Measurements from ENCODE around the gene SLC26A1.

Gene SLC26A1

DNA sequence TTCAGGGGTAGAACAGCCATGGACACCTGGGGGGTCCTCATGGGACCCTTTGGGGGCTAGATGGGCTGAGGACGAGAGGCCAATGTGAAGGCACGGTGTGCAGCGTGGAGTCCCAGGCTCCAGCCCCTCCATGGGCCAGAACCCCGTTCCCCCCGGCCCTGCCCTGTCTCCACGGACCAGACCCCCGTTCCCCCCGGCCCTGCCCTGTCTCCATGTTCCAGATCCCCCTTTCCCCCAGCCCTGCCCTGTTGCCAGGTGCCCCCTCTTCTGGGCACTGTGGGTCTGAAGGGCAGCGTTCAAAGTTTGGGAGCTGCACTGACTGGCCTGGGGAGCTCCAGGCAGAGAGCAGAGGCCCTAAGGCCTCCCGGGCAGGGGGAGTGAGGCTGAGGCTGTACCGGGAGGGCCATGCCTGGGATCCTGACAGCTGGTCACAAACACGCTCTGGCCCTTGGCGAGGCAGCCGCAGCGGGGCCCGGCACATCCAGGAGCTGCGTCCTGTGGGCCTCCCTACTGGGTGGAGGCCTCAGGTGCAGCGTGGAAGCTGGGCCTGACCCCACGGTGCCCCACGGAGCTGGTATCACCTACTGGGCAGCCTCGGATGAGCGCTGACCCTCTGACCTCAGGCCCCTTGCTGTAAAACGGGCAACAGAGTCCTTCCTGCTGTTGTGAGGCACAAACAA, 28.7 kb downstream of the SLC26A1 start:
- DNase-seq: no peak

DNA sequence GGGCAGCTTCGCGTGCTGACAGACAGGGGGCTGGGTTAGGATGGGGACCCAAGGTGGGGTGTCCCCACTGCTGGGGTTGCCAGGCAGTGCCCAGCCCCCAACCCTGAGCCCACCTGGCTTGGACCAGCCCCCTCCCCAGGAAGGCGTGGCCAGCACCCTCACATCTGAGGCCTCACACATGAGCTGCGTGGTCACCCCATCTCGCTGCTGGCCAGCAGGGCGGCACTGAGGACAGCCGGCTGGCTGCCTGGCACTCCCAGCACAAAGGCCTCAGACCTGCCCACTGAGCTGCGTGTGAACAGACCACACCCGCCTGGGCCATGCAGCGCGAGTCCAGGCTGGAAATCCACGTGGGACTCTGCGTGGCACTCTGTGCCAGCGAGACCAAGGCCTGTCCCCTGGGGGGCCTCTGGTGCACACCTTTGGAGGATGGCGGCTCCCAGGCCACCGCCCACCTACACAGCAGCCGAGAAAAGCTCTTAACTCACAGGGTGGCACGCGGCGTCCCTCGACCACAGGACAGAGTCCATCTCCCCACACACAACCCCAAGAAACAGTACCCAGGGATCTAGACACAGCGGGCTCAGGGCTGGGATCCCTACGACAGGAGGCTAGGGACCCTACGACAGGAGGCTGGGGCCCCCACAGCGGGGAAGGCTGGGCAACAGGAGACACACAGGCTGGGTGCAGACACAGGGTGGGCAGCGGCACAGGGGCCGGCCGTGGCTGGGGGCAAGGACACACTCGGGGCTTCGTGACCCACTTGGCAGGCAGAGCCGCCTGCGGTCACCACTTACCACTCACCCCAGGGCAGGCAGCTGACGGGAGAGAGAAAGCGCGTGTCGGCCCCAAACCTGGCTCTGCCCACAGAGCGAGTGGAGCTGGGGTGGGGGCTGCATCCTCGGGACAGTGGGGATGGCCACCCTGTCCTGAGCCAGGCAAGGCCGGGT, 29.7 kb downstream of the SLC26A1 start:
- DNase-seq: no peak

DNA sequence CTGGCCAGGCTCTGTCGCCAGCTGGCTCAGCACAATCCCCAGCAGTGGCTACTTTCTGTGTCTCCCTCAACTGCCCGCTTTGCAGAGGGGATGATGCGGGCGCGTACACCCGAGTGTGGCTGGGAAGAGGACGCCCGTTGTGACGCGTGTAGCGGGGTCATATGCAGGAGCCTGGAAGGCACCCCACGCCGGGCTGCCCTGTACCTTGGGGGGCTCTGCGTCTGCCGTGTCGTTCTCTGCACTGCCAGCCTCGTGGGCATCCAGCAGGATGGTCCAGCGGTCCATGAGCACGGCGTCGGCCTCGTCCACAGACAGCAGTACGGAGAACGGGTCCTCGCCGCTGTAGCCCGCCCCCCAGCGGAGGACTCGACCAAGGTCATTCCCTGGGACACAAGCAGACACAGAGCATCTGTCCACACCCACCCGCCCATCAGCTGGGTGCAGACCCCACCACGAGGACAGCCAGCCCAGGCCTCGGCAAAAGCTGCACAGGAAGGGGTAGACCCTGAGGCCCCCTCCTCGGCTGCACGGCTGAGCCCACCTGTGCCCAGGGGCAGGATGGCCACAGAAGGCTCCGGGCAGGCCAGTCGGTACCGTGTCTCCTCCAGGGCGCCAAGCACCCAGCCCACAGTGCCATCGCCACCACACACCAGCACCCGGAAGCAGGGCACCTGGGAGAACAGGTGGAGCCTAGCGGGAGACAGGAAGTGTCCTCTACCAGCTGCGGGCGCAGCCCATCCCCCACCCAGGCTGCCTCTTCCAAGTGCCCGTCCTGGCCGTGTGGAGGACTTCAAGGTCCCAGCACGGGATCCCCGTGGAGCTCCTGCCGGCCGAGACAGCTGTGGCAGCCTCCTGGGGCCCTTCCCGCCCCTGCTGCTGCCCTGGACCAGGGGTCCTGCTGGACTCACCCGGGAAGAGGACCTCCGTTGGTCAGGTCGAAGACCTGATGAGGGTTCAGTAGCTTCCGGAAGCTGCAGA, 30.7 kb downstream of the SLC26A1 start:
- no peak for DNase-seq

DNA sequence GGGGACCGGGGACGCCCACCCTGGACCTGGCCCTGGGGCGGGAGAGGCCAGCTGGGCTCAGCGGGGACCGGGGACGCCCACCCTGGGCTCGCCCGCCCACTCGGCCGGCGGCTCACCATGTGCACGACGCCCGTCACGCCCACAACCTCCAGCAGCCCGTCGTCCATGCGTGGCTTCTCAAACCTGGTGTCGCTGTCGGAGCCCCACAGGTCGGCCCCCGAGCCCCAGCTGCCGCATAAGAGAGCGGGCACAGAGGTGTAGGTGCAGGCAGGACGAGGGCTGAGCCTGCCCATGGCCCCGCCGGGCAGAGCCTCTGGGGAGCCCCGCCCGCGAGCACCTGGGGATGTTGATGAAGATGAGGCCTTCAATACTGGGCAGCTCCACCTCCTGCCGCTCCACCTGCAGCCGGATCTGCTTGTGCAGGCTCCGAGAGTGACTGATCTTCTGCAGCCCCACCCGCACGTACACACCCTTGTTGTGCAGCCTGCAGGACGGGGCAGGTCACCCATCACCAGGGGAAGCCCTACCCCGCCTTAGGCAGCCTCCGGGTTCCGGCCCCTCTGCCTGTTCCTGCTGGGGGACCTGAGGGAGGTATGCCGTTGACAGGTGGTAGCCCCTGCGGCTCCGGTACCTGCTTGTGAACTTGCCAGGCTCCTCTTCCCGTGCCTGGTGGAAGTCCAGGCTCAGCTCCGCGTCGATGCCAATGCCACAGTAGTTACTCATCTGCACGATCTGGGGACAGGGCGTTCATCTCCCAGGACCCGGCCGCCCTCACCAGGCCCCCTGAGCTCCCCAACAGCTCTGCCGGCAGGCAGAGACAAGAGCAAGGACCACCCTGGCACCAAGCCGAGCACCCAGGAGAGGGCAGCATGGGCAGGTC, 31.6 kb downstream of the SLC26A1 start:
- no peak for DNase-seq

DNA sequence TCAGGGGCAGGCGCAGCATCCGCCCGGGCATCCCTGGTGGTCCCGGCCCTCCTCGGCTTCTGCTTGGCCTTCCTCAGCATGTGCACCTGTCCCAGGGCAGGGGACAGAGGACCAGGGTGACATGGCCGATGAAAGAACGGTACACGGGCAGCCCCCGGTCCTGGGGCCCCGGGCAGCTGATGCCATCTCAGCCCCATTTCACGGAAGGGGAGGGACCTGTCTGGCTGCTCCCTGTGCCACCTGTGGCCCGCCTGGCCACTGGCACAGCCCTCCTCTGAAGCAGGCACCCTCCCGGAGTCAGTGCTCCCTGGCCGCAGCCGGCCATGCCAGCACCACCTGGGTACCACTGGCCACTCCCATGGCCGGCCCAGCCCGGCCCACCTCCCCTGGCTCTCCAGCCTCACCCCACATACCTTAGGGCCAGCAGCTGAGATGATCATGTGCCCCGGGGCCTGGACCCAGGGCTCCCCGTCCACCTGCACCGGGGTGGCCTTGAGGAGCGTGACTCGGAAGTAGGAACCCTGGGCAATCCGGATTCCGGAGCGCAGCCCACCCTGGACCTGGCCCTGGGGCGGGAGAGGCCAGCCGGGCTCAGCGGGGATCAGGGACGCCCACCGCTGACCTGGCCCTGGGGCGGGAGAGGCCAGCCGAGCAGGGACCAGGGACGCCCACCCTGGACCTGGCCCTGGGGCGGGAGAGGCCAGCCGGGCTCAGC, 32.4 kb downstream of the SLC26A1 start:
- no peak for DNase-seq

DNA sequence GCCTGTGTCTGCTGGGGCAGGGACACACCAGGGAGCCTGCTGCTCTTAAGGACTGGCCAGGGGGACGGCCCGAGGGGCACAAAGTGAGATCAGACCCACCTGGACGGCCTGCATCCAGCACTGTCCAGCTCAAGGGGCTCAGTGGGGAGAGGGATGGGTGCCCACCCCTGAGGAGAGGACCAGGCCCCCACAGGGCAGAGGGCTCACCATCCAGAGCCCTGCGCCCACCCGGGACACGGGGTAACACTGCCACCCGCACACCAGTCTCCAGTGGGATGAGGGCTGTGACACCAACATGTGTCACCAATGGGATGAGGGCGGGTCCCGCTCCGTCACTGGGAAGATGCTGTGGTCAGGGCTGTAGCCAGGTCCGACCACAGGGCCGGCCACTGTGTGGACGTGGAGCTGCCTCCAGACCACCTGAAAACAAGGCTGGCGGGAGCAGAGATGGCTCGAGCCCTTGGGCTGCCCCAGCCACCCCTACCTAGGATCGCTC, 33.0 kb downstream of the SLC26A1 start:
- no peak for DNase-seq

DNA sequence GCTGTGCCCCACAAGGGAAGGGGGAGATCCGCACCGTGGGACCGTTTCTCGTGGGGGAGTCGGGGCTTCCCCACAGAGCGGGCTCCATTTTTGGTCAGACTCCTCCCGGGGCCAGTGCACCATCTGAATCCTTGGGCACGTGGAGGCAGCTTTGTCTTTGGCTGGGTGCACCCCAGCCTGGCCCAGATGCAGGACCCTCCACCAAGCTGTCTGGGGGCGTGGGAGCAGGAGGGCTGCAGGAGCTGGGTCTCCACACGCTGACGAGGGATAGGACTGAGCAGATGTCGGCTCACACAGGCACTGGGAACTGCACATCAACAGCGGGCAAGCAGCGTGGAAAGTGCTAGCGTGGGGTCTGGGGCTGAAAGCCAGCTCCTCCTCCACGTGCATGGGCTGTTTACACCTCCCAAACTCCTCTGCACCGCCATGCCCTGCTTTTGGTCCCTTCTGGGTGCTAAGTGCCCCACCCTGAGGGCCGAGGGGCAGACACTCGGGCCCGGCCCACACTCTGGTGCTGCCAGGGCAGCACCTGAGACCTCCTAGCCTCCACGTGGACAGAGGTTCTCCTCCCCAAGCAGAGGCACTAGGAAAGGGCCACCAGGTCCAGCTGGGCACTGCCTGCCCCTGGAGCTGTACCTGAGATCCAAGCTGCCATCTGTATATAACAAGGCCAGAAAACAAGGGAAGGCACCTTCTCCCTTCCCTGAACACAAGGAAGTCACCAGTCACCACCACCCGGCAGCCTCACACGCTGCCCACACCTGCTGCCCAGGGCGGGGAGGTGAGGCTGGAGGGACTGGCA, 33.7 kb downstream of the SLC26A1 start:
- no peak for DNase-seq

DNA sequence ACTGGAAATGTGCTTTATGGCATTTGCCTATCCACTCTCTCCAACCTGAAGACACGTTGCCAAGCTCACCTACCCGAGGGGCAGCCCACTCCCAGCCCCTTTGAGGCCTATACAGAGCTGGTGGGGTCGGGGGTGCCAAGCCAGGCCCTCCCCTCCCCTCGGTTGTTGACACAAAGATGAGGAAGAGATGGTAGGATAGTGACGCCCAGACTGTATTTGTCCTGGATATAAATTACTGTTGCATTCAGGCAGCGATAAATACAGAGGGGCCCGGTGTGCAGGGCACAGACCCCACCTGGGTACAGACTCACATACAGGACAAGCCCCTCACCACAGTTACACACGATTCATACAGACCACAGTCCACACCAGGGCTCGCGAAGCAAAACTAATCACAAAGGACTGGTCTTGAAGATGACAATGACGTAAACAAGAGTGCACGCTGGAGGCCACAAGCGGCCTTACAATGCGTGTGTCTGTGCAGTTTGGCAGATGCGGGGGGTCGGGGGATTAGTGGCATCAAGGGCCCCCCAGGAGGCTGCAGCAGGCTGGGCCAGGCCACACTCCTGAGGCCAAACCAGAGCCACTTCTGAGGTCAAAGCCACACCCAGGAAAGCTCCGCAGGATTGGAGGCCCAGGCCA, 34.4 kb downstream of the SLC26A1 start:
- DNase-seq: no peak

DNA sequence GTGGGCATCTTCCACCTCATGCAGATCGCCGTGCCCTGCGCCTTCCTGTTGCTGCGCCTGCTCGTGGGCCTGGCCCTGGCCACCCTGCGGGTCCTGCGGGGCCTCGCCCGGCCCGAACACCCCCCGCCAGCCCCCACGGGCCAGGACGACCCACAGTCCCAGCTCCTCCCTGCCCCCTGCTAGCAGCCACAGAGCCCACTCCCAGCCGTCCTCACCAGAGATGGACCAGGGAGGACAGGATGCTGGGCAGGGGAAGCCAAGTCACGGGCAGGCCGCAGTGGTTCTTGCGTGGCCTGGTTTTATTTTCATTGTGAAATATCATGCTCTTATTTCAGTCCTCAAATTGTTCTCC, 34.9 kb downstream of the SLC26A1 start:
- DNase-seq: no peak

DNA sequence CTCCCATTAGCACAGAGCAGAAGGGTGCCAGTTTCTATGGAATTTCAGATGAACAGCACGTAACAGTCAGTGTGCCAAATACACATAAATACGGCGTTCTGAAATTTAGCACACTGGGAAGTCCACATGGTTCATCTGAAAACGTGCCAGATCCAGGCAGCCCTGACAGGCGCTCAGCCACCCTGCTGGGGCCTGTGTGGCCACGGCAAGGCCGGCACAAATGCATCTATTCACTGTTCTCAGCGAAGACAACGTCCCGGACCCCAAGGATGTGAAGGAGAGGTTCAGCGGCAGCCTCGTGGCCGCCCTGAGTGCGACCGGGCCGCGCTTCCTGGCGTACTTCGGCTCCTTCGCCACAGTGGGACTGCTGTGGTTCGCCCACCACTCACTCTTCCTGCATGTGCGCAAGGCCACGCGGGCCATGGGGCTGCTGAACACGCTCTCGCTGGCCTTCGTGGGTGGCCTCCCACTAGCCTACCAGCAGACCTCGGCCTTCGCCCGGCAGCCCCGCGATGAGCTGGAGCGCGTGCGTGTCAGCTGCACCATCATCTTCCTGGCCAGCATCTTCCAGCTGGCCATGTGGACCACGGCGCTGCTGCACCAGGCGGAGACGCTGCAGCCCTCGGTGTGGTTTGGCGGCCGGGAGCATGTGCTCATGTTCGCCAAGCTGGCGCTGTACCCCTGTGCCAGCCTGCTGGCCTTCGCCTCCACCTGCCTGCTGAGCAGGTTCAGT, 35.5 kb downstream of the SLC26A1 start:
- no peak for DNase-seq

DNA sequence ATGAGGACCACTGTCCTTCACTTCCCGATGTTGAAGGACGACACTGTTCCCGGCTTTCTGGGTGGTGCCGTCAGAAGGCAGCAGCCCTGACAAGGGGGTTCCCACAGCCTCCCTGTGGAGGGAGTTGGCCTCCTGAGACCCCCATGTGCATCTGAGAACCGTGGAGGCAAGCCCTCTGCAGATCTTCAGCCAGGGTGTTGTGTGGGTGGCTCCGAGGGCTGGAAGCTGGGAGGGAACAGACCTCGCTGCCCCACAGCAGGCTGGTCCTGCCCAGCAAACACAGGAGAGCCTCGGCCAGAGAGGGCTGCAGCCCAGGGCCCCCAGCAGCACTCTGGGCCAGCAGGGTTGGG, 36.0 kb downstream of the SLC26A1 start:
- no peak for DNase-seq

DNA sequence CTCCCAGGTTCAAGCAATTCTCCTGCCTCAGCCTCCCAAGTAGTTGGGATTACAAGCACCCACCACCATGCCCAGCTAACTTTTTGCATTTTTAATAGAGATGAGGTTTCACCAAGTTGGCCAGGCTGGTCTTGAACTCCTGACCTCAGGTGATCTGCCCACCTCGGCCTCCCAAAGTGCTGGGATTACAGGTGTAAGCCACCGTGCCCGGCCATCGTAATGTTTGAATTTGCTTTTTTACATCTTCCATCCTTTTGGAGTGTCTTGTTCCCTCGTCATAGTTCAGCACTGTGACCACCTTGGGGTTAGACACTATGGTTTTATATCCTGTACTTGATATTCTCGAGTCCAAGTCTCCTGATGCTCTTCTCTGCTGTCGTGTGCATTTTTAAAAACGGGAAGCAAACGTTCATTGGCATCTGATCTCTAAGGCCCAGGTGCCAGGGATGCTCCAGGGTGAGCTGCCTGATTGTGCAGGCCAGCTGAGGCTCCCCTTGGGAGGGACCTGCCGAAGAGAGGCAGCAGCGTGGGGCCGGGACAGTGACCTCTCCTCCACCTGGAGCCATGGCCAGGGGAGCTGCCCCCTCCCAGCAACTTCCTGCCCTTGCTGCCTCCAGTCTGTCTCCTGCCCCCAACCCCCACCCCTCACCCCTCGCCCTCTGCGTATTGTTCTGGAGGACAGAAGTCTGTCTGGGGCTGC, 36.5 kb downstream of the SLC26A1 start:
- DNase-seq: no peak

DNA sequence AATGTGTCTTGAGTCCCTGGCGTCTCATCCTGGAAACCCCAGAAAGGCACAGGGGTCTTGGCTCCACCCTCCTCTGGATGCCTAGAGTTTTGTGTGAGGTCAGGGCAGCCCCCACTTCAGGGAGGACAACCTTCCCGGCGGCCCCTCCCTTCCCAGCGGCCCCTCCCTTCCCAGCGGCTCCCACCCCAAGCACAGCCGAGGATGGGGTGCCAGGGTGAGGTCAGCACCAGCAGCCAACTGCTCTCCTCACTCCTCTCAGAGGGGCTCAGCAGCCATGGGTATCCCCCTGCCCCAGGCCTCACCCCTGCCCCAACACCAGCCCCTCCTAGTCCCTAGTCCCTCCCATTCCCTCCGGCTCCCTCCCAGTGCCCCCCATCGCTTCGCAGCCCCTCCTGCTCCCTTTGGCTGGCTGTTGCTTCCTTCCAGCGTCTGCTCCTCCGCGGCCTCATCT, 37.2 kb downstream of the SLC26A1 start:
- DNase-seq: no peak

DNA sequence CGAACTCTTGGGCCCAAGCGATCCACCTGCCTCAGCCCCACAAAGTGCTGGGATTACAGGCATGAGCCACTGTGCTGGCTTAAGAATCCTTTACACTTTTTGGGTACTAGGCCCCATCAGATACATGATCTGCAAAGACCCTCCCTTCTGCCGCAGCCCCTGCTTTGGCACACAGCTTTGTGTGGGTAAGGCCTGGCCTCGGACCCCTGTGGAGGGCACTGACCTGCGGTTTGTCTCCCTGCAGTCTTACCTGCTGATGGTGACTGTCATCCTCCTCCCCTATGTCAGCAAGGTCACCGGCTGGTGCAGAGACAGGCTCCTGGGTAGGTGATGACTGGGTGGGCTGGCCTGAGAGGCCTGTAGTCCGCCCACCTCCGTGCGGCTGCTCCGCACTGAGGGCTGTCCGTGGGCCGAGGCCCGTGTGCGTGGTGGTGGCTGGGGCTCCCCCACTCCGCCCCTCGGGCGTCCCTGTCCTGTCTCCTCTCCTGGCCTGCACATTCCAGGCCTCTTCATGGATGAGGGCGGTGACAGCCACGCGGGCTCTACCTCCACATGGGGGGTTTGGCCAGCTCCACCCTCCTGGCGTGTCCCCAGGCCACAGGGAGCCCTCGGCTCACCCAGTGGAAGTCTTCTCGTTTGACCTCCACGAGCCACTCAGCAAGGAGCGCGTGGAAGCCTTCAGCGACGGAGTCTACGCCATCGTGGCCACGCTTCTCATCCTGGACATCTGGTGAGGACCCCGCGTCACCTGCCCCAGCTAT, 37.9 kb downstream of the SLC26A1 start:
- DNase-seq: no peak

DNA sequence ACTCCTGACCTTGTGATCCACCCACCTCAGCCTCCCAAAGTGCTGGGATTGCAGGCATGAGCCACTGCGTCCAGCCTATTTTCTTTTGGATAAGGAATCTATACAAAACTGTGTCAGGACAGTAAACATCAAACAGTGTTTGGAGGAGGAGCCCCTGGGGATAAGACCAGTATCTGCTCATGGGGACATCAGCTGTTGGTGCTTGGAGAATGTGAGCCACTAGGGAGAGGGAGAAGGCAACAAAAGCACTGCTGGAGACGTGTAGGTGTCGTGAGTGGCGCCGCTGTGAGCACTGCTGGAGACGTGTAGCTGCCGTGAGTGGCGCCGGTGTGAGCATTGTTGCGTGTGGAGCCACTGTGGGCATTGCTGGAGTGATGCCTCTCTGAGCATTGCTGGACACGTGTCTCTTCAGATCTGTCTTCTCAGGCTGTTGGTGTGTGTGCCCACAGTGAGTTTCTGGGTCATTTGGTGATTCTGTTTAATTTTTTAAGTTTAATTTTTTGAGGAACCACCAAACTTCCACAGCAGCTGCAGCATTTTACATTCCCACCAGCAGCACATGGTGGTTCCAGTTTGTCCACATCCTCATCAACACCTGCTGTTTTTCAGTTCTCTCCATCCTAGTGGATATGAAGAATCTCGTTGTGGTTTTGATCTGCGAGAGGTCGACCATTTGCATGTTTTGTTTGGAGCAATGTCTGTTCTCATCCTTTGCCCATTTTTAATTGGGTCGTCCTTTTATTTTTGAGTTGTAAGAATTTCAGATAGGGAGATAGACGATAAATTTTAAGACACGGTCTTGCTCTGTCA, 38.8 kb downstream of the SLC26A1 start:
- DNase-seq: no peak

DNA sequence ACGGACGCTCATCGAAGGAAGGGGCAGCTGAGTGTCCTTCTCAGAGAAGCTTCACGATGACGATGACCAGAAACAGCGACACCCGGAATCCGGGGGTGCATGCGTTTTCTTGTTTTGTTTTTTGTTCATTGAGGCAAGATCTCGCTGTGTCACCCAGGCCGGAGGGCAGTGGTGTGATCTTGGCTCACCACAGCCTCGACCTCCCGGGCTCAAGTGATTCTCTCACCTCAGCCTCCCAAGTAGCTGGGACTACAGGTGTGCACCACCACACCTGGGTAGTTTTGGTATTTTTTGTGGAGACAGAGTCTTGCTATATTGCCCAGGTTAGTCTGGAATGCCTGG, 39.7 kb downstream of the SLC26A1 start:
- no peak for DNase-seq

All from inflammatory macrophage treated with lipopolysaccharide for 1 hour (primary cell).